ENCODE results near the gene GRK5. TPM values are rescaled to one million over a fixed set of nuclear protein-coding genes. Genes with fewer than 3 reads are reported as not detected.

GRK5 gene
- total RNA-seq, 2 donors from 2014 or later = 24.8 to 28.1 TPM

- no peak overlapping the region for H3K4me3 Mint-ChIP-seq
- no peak overlapping the region for H3K27ac Mint-ChIP-seq
Measured at GRCh38 chr10:119297207-119297968, 90.0 kb downstream of the GRK5 start.

GRCh38 chr10:119298810-119299209 lies 91.4 kb downstream of the GRK5 start:
- H3K4me3 Mint-ChIP-seq = no peak overlapping the region
- ATAC-seq (replicated peaks in 1 of 2) (no peak), DNase-seq (no peak)
- H3K9me3 Mint-ChIP-seq = no peaks in the 10 kb centered on the region
- peaks cover 45% of the 10 kb centered on the region for H3K4me1 Mint-ChIP-seq (ENCODE audit: low read depth)
- H3K27me3 Mint-ChIP-seq (ENCODE audit: low read depth) = no peaks in the 10 kb centered on the region
- no peak overlapping the region for H3K27ac Mint-ChIP-seq
- H3K36me3 Mint-ChIP-seq (ENCODE audit: insufficient read depth in 2 of 2) = peaks cover 3 to 4% of the 10 kb centered on the region in 2 donors

More at GRCh38 chr10:119297207-119297968, 90.0 kb downstream of the GRK5 start:
- Mint-ChIP-seq H3K9me3 (no peaks in the 10 kb centered on the region), H3K36me3 (ENCODE audit: insufficient read depth in 2 of 2) (peaks cover 3 to 4% of the 10 kb centered on the region in 2 donors), H3K27me3 (ENCODE audit: low read depth) (no peaks in the 10 kb centered on the region), H3K4me1 (ENCODE audit: low read depth) (peaks cover 40% of the 10 kb centered on the region)
- DNase-seq (no peak), ATAC-seq (replicated peaks in 1 of 2) (no peak)

GRCh38 chr10:119299531-119299930 lies 92.2 kb downstream of the GRK5 start:
- no peak overlapping the region for H3K4me3 Mint-ChIP-seq
- H3K9me3 Mint-ChIP-seq = no peaks in the 10 kb centered on the region
- H3K4me1 Mint-ChIP-seq (ENCODE audit: low read depth) = peaks cover 52% of the 10 kb centered on the region
- H3K27ac Mint-ChIP-seq = no peak overlapping the region
- peaks cover 3 to 4% of the 10 kb centered on the region in 2 donors for H3K36me3 Mint-ChIP-seq (ENCODE audit: insufficient read depth in 2 of 2)
- ATAC-seq (replicated peaks in 1 of 2) (peak in 1 of 2 donors; percentile 37), DNase-seq (no peak)
- no peaks in the 10 kb centered on the region for H3K27me3 Mint-ChIP-seq (ENCODE audit: low read depth)

GRCh38 chr10:119301397-119301796 lies 94.0 kb downstream of the GRK5 start:
- no peaks in the 10 kb centered on the region for H3K9me3 Mint-ChIP-seq
- H3K27me3 Mint-ChIP-seq (ENCODE audit: low read depth) = no peaks in the 10 kb centered on the region
- peaks cover under 1 to 2% of the 10 kb centered on the region in 2 donors for H3K36me3 Mint-ChIP-seq (ENCODE audit: insufficient read depth in 2 of 2)
- peak overlapping the region; percentile 92 for H3K27ac Mint-ChIP-seq
- DNase-seq (peak; percentile 68 to 72), ATAC-seq (replicated peaks in 1 of 2) (peak; percentile 42 to 56)
- peak overlapping the region; percentile 78 to 80 for H3K4me3 Mint-ChIP-seq
- peaks cover 71% of the 10 kb centered on the region for H3K4me1 Mint-ChIP-seq (ENCODE audit: low read depth)

GRCh38 chr10:119302172-119302571 lies 94.8 kb downstream of the GRK5 start:
- ATAC-seq (replicated peaks in 1 of 2) = no peak

GRCh38 chr10:119302591-119303253 lies 95.4 kb downstream of the GRK5 start:
- ATAC-seq (replicated peaks in 1 of 2) (no peak), DNase-seq (no peak)
- peaks cover 0 to 2% of the 10 kb centered on the region in 2 donors for H3K36me3 Mint-ChIP-seq (ENCODE audit: insufficient read depth in 2 of 2)
- no peaks in the 10 kb centered on the region for H3K27me3 Mint-ChIP-seq (ENCODE audit: low read depth)
- peak overlapping the region; percentile 15 for H3K27ac Mint-ChIP-seq
- H3K4me1 Mint-ChIP-seq (ENCODE audit: low read depth) = peaks cover 84% of the 10 kb centered on the region
- no peaks in the 10 kb centered on the region for H3K9me3 Mint-ChIP-seq
- H3K4me3 Mint-ChIP-seq = peak overlapping the region; percentile 24 to 78

More at GRCh38 chr10:119302172-119302571, 94.8 kb downstream of the GRK5 start:
- Mint-ChIP-seq H3K36me3 (ENCODE audit: insufficient read depth in 2 of 2) (peaks cover 0 to 2% of the 10 kb centered on the region in 2 donors), H3K27me3 (ENCODE audit: low read depth) (no peaks in the 10 kb centered on the region), H3K27ac (peak overlapping the region; percentile 92), H3K4me1 (ENCODE audit: low read depth) (peaks cover 79% of the 10 kb centered on the region), H3K9me3 (no peaks in the 10 kb centered on the region), H3K4me3 (peak overlapping the region; percentile 78 to 80)
- DNase-seq = no peak

- Mint-ChIP-seq H3K9me3 (no peaks in the 10 kb centered on the region), H3K27ac (no peak overlapping the region), H3K27me3 (ENCODE audit: low read depth) (no peaks in the 10 kb centered on the region), H3K4me1 (ENCODE audit: low read depth) (peaks cover 88% of the 10 kb centered on the region), H3K4me3 (no peak overlapping the region), H3K36me3 (ENCODE audit: insufficient read depth in 2 of 2) (no peaks in the 10 kb centered on the region)
- no peak for ATAC-seq (replicated peaks in 1 of 2)
- no peak for DNase-seq
Measured at GRCh38 chr10:119303886-119304285, 96.5 kb downstream of the GRK5 start.

- DNase-seq (no peak), ATAC-seq (replicated peaks in 1 of 2) (no peak)
- H3K36me3 Mint-ChIP-seq (ENCODE audit: insufficient read depth in 2 of 2) = no peaks in the 10 kb centered on the region
- no peaks in the 10 kb centered on the region for H3K9me3 Mint-ChIP-seq
- H3K27ac Mint-ChIP-seq = peak overlapping the region; percentile 76
- no peaks in the 10 kb centered on the region for H3K27me3 Mint-ChIP-seq (ENCODE audit: low read depth)
- peaks cover 92% of the 10 kb centered on the region for H3K4me1 Mint-ChIP-seq (ENCODE audit: low read depth)
- no peak overlapping the region for H3K4me3 Mint-ChIP-seq
Measured at GRCh38 chr10:119304541-119304940, 97.2 kb downstream of the GRK5 start.

GRCh38 chr10:119305860-119306513 lies 98.6 kb downstream of the GRK5 start:
- peak overlapping the region; percentile 79 to 86 for H3K4me3 Mint-ChIP-seq
- peak overlapping the region; percentile 76 for H3K27ac Mint-ChIP-seq
- no peaks in the 10 kb centered on the region for H3K9me3 Mint-ChIP-seq
- DNase-seq (peak; percentile 90 to 93), ATAC-seq (replicated peaks in 1 of 2) (peak; percentile 85 to 87)
- H3K4me1 Mint-ChIP-seq (ENCODE audit: low read depth) = peaks cover 88% of the 10 kb centered on the region
- H3K36me3 Mint-ChIP-seq (ENCODE audit: insufficient read depth in 2 of 2) = no peaks in the 10 kb centered on the region
- H3K27me3 Mint-ChIP-seq (ENCODE audit: low read depth) = peaks cover 8% of the 10 kb centered on the region

- DNase-seq = peak; percentile 69 to 78
- no peaks in the 10 kb centered on the region for H3K9me3 Mint-ChIP-seq
Measured at GRCh38 chr10:119306514-119306951, 99.2 kb downstream of the GRK5 start.

GRCh38 chr10:119306986-119307392 lies 99.6 kb downstream of the GRK5 start:
- Mint-ChIP-seq H3K4me1 (ENCODE audit: low read depth) (peaks cover 81% of the 10 kb centered on the region), H3K27ac (peak overlapping the region; percentile 76), H3K27me3 (ENCODE audit: low read depth) (peaks cover 12% of the 10 kb centered on the region), H3K9me3 (no peaks in the 10 kb centered on the region), H3K4me3 (peak overlapping the region; percentile 79 to 86), H3K36me3 (ENCODE audit: insufficient read depth in 2 of 2) (no peaks in the 10 kb centered on the region)
- DNase-seq (peak in 1 of 2 donors; percentile 41), ATAC-seq (replicated peaks in 1 of 2) (peak; percentile 31 to 43)

More at GRCh38 chr10:119306514-119306951, 99.2 kb downstream of the GRK5 start:
- Mint-ChIP-seq H3K36me3 (ENCODE audit: insufficient read depth in 2 of 2) (no peaks in the 10 kb centered on the region), H3K27me3 (ENCODE audit: low read depth) (peaks cover 12% of the 10 kb centered on the region), H3K27ac (peak overlapping the region; percentile 76), H3K4me3 (peak overlapping the region; percentile 79 to 86), H3K4me1 (ENCODE audit: low read depth) (peaks cover 85% of the 10 kb centered on the region)
- ATAC-seq (replicated peaks in 1 of 2) = peak; percentile 68 to 73

- no peak for ATAC-seq (replicated peaks in 1 of 2)
- H3K4me1 Mint-ChIP-seq (ENCODE audit: low read depth) = peaks cover 81% of the 10 kb centered on the region
Measured at GRCh38 chr10:119308089-119308488, 100.7 kb downstream of the GRK5 start.

More at GRCh38 chr10:119308089-119308488, 100.7 kb downstream of the GRK5 start:
- Mint-ChIP-seq H3K4me3 (no peak overlapping the region), H3K9me3 (peaks cover 4 to 5% of the 10 kb centered on the region in 2 donors), H3K27ac (no peak overlapping the region), H3K27me3 (ENCODE audit: low read depth) (peaks cover 18% of the 10 kb centered on the region), H3K36me3 (ENCODE audit: insufficient read depth in 2 of 2) (peaks cover 0 to 4% of the 10 kb centered on the region in 2 donors)
- DNase-seq = no peak

All from activated T-cell treated with anti-CD3 and anti-CD28 coated beads, Interleukin-2, amount 50 U/mL, for 72 hours (primary cell).